ENCODE data around the gene THOC5. TPM values are rescaled to one million over a fixed set of nuclear protein-coding genes. Genes with fewer than 3 reads are reported as not detected.
"Not testable (repeated sequence)": the region's sequence is repeated elsewhere in the genome, so short reads cannot be mapped to it uniquely, and the experiment has no call there.

The THOC5 gene
- total and polyA plus RNA-seq, 7 experiments from 2014 or later = 26.1 to 61.9 (median 46.3) TPM

DNA sequence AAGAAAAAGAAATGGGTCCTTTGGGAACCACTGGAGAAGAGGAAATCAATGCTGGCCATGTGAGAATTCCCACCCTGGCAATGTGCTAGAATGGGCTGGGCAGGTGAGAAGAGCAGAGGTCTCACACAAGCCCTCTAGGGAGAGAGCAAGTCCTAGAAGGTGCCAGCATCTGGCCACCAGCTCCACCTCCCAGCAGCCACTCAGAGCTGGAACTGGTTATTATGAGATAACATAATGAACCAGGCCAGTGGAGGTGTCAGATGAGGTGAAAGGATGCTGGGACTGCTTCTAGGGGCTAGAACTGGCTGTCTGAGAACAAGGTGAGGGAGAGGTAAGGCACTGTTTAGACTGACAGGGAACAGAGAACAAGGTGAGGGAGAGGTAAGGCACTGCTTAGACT, 44.3 kb downstream of the THOC5 start:
- no peak for DNase-seq
- H3K4me3 Mint-ChIP-seq = no peak overlapping the region
- peaks cover 0 to 13% (median 0%) of the 10 kb centered on the region in 7 donors for H3K4me1 Mint-ChIP-seq
- ChIA-PET CTCF (no interaction called here), POLR2A (no interaction called here)
- no peaks in the 10 kb centered on the region for H3K27me3 Mint-ChIP-seq
- intact Hi-C loops (cut with micrococcal nuclease) = loop anchor here in 1 of 2 donors (5.0 kb wide), 1 partner anchor 112 kb away; no protein-coding TSS in a partner anchor
- Histone ChIP-seq H3K4me1 (ENCODE audit: control insufficient read depth in 2 of 2, insufficient read depth in 2 of 2, low read length in 2 of 2) (no peaks in the 10 kb centered on the region), H3K27me3 (ENCODE audit: control insufficient read depth in 2 of 2, insufficient read depth in 2 of 2, low read length in 2 of 2) (no peaks in the 10 kb centered on the region), H3K4me3 (ENCODE audit: low read length) (no peak overlapping the region), H3K27ac (ENCODE audit: low read depth, low read length) (no peak overlapping the region), H3K9me3 (ENCODE audit: control insufficient read depth in 2 of 3, low read length in 3 of 3) (no peaks in the 10 kb centered on the region), H3K36me3 (ENCODE audit: control insufficient read depth in 2 of 3, insufficient read depth in 3 of 3, low read length in 3 of 3) (peaks cover 6 to 77% (median 15%) of the 10 kb centered on the region in 3 experiments)
- no peak for ATAC-seq
- H3K9me3 Mint-ChIP-seq = no peaks in the 10 kb centered on the region
- H3K27ac Mint-ChIP-seq = peak overlapping the region in 2 of 9 donors; percentile 66 to 84
- peaks cover 0 to 42% (median 16%) of the 10 kb centered on the region in 5 donors for H3K36me3 Mint-ChIP-seq

DNA sequence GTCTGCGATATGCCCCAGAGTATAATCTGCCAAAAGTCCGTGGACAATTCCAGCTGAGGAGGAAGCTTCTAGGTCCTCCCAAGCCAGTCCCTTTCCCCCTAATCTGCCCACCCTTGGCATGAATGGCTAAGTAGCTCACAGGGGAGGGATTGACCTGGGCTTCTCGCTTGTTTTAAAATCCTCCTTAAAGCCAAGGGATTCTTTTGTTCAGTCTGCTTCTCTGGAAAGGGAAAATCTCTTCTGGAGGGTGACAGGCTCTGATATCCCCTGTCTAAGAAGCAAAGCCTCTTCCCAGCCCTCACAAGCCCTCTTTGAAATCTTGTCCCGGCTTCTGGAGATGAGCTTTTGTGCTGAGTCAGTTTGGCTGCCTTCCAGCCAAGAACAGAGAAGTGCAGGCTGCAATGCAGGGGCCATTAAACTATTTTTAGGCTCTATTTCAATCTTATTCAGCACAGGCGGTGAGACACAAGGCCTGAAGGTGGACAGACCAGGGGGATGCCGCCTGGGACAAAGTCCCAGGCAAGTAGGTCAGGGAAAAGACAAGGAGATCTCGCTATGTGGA, 49.7 kb downstream of the THOC5 start:
- intact Hi-C loops (cut with micrococcal nuclease) = no loop called here
- CTCF ChIA-PET = no interaction called here
- Mint-ChIP-seq H3K27me3 (no peaks in the 10 kb centered on the region), H3K27ac (peak overlapping the region in 1 of 9 donors; percentile 39), H3K9me3 (no peaks in the 10 kb centered on the region), H3K36me3 (peaks cover 0 to 33% (median 10%) of the 10 kb centered on the region in 5 donors), H3K4me3 (no peak overlapping the region), H3K4me1 (no peaks in the 10 kb centered on the region)
- Histone ChIP-seq H3K9me3 (ENCODE audit: control insufficient read depth in 2 of 3, low read length in 3 of 3) (no peaks in the 10 kb centered on the region), H3K4me1 (ENCODE audit: control insufficient read depth in 2 of 2, insufficient read depth in 2 of 2, low read length in 2 of 2) (no peaks in the 10 kb centered on the region), H3K4me3 (ENCODE audit: low read length) (no peak overlapping the region), H3K27ac (ENCODE audit: low read depth, low read length) (no peak overlapping the region), H3K27me3 (ENCODE audit: control insufficient read depth in 2 of 2, insufficient read depth in 2 of 2, low read length in 2 of 2) (no peaks in the 10 kb centered on the region), H3K36me3 (ENCODE audit: control insufficient read depth in 2 of 3, insufficient read depth in 3 of 3, low read length in 3 of 3) (peaks cover 0 to 37% (median 7%) of the 10 kb centered on the region in 3 experiments)
- no peak for DNase-seq
- POLR2A ChIA-PET = no interaction called here
- ATAC-seq = no peak

DNA sequence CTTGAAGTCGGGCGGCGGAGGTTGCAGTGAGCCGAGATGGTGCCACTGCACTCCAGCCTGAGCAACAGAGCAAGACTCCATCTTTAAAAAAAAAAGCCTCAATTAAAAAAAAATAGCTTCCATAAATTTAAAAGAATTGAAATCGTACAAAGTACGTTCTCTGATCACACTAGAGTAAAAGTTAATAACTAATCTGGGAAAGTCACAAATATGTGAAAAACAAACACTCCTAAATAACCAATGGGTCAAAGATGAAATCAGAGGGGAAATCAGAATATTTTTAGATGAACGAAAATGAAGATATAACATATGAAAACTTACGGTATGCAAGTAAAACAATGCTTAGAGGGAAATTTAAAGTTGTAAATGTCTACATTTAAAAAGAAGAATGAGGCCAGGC, 53.7 kb downstream of the THOC5 start:
- H3K27me3 ChIP-seq (ENCODE audit: control insufficient read depth in 2 of 2, insufficient read depth in 2 of 2, low read length in 2 of 2) = no peaks in the 10 kb centered on the region
- DNase-seq (no peak), ATAC-seq (no peak)
- POLR2A ChIA-PET = interaction anchor here (0.6 kb wide), 1 partner anchor 252 kb away, joined by 4 read pairs; no protein-coding TSS in a partner anchor
- intact Hi-C loops (cut with micrococcal nuclease) = no loop called here
- CTCF ChIA-PET = interaction anchor here (0.7 kb wide), 1 partner anchor 20 kb away, joined by 4 read pairs; no protein-coding TSS in a partner anchor
- no peaks in the 10 kb centered on the region for H3K4me1 ChIP-seq (ENCODE audit: control insufficient read depth in 2 of 2, insufficient read depth in 2 of 2, low read length in 2 of 2)
- H3K9me3 ChIP-seq (ENCODE audit: control insufficient read depth in 2 of 3, low read length in 3 of 3) = no peaks in the 10 kb centered on the region
- no peaks in the 10 kb centered on the region for H3K36me3 ChIP-seq (ENCODE audit: control insufficient read depth in 2 of 3, insufficient read depth in 3 of 3, low read length in 3 of 3)
- Mint-ChIP-seq H3K27ac (no peak overlapping the region), H3K4me1 (no peaks in the 10 kb centered on the region), H3K4me3 (no peak overlapping the region), H3K27me3 (no peaks in the 10 kb centered on the region), H3K36me3 (peaks cover 0 to 23% (median 8%) of the 10 kb centered on the region in 5 donors), H3K9me3 (no peaks in the 10 kb centered on the region)
- no peak overlapping the region for H3K27ac ChIP-seq (ENCODE audit: low read depth, low read length)
- H3K4me3 ChIP-seq (ENCODE audit: low read length) = no peak overlapping the region

DNA sequence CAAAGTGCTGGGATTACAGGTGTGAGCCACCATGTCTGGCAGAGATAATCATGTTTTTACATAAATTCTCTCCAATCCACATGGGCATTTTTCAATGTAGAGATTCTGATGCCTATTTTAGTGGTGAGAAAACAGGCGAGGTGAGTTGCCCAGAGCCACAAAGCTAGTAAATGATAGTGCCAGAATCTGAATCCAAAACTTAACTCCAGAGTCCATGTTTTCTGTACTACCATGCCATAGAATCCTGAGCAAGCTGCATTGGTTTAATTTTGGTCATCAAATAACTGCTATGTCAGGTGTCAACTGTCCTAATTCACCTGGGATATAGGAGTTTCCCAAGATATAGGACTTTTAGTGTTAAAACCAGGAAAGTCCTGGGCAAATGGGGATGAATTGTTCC, 59.9 kb downstream of the THOC5 start:
- no peaks in the 10 kb centered on the region for H3K27me3 Mint-ChIP-seq
- no peak overlapping the region for H3K4me3 Mint-ChIP-seq
- no peaks in the 10 kb centered on the region for H3K4me1 ChIP-seq (ENCODE audit: control insufficient read depth in 2 of 2, insufficient read depth in 2 of 2, low read length in 2 of 2)
- H3K4me1 Mint-ChIP-seq = peaks cover 0 to 6% (median 0%) of the 10 kb centered on the region in 7 donors
- no peak overlapping the region for H3K27ac Mint-ChIP-seq
- H3K4me3 ChIP-seq (ENCODE audit: low read length) = no peak overlapping the region
- peaks cover 0 to 27% (median 13%) of the 10 kb centered on the region in 5 donors for H3K36me3 Mint-ChIP-seq
- intact Hi-C loops (cut with micrococcal nuclease) = no loop called here
- H3K9me3 Mint-ChIP-seq = peaks cover 0 to 5% (median 0%) of the 10 kb centered on the region in 11 donors
- H3K9me3 ChIP-seq (ENCODE audit: control insufficient read depth in 2 of 3, low read length in 3 of 3) = no peaks in the 10 kb centered on the region
- no peaks in the 10 kb centered on the region for H3K27me3 ChIP-seq (ENCODE audit: control insufficient read depth in 2 of 2, insufficient read depth in 2 of 2, low read length in 2 of 2)
- no peak for ATAC-seq
- H3K36me3 ChIP-seq (ENCODE audit: control insufficient read depth in 2 of 3, insufficient read depth in 3 of 3, low read length in 3 of 3) = no peaks in the 10 kb centered on the region
- no peak for DNase-seq
- POLR2A ChIA-PET = no interaction called here
- no peak overlapping the region for H3K27ac ChIP-seq (ENCODE audit: low read depth, low read length)
- CTCF ChIA-PET = no interaction called here

DNA sequence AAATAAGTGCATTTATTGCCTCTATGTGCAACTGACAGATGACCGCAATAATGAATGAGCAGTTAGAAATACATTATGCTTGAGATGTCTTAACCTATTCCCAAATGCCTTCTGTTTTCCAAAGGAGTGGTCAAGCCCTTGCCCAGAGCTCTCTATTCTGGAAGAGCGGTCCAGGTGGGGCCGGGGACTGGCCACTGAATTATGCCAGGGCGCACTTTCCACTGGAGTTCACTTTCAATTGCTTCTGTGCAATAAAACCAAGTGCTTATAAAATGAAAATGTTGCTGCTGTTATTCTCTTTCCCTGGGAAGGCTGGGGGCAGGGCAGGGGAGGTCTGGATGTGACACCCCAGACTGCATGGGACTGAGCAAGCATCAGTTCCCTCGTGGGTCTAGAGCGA, 62.5 kb downstream of the THOC5 start:
- peaks cover 0 to 5% (median 0%) of the 10 kb centered on the region in 11 donors for H3K9me3 Mint-ChIP-seq
- H3K27ac ChIP-seq (ENCODE audit: low read depth, low read length) = no peak overlapping the region
- H3K4me1 Mint-ChIP-seq = peaks cover 0 to 6% (median 0%) of the 10 kb centered on the region in 7 donors
- ATAC-seq (no peak), DNase-seq (no peak)
- H3K27me3 Mint-ChIP-seq = no peaks in the 10 kb centered on the region
- no peaks in the 10 kb centered on the region for H3K36me3 ChIP-seq (ENCODE audit: control insufficient read depth in 2 of 3, insufficient read depth in 3 of 3, low read length in 3 of 3)
- no peak overlapping the region for H3K4me3 ChIP-seq (ENCODE audit: low read length)
- H3K9me3 ChIP-seq (ENCODE audit: control insufficient read depth in 2 of 3, low read length in 3 of 3) = no peaks in the 10 kb centered on the region
- POLR2A ChIA-PET = no interaction called here
- CTCF ChIA-PET = no interaction called here
- H3K27me3 ChIP-seq (ENCODE audit: control insufficient read depth in 2 of 2, insufficient read depth in 2 of 2, low read length in 2 of 2) = no peaks in the 10 kb centered on the region
- H3K27ac Mint-ChIP-seq = no peak overlapping the region
- peaks cover 0 to 29% (median 13%) of the 10 kb centered on the region in 5 donors for H3K36me3 Mint-ChIP-seq
- no peaks in the 10 kb centered on the region for H3K4me1 ChIP-seq (ENCODE audit: control insufficient read depth in 2 of 2, insufficient read depth in 2 of 2, low read length in 2 of 2)
- H3K4me3 Mint-ChIP-seq = no peak overlapping the region
- intact Hi-C loops (cut with micrococcal nuclease) = no loop called here

DNA sequence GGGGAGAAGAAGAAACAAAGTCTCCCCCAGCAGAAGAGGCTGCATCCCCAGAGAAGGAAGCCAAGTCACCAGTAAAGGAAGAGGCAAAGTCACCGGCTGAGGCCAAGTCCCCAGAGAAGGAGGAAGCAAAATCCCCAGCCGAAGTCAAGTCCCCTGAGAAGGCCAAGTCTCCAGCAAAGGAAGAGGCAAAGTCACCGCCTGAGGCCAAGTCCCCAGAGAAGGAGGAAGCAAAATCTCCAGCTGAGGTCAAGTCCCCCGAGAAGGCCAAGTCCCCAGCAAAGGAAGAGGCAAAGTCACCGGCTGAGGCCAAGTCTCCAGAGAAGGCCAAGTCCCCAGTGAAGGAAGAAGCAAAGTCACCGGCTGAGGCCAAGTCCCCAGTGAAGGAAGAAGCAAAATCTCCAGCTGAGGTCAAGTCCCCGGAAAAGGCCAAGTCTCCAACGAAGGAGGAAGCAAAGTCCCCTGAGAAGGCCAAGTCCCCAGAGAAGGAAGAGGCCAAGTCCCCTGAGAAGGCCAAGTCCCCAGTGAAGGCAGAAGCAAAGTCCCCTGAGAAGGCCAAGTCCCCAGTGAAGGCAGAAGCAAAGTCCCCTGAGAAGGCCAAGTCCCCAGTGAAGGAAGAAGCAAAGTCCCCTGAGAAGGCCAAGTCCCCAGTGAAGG, 64.3 kb downstream of the THOC5 start:
- H3K27me3 Mint-ChIP-seq; H3K4me1 Mint-ChIP-seq; POLR2A ChIA-PET; H3K4me1 ChIP-seq (ENCODE audit: control insufficient read depth in 2 of 2, insufficient read depth in 2 of 2, low read length in 2 of 2); CTCF ChIA-PET; H3K4me3 Mint-ChIP-seq; H3K27ac ChIP-seq (ENCODE audit: low read depth, low read length); H3K4me3 ChIP-seq (ENCODE audit: low read length); H3K9me3 Mint-ChIP-seq; DNase-seq; H3K9me3 ChIP-seq (ENCODE audit: control insufficient read depth in 2 of 3, low read length in 3 of 3); H3K27ac Mint-ChIP-seq; intact Hi-C loops (cut with micrococcal nuclease); H3K27me3 ChIP-seq (ENCODE audit: control insufficient read depth in 2 of 2, insufficient read depth in 2 of 2, low read length in 2 of 2); H3K36me3 ChIP-seq (ENCODE audit: control insufficient read depth in 2 of 3, insufficient read depth in 3 of 3, low read length in 3 of 3): not testable (repeated sequence)
- ATAC-seq = peak; percentile 27
- peaks cover 0 to 17% (median 2%) of the 10 kb centered on the region in 5 donors for H3K36me3 Mint-ChIP-seq

All from naive thymus-derived CD4-positive, alpha-beta T cell (primary cell).